K562 treated with DMSO at 1 percent for 12 hours (cell line): ENCODE data around the gene FANCL. TPM values are rescaled to one million over a fixed set of nuclear protein-coding genes. Genes with fewer than 3 reads are reported as not detected.

ENCODE experiments used
- total RNA-seq: library from RNA; unstranded; fragments of 300-600 nt; gene quantifications from 2 replicates; pipeline ENCODE4 v1.2.3, GENCODE V29; 2022; ENCODE audit not compliant: insufficient read depth

The FANCL gene
- 16.6 and 29.1 TPM in 2 replicates for total RNA-seq

GRCh38 chr2:58240670-58241545 is at the start of gene FANCL:
Gene FANCL (minus strand): TSS chr2:58241325. CDS start chr2:58241313, 12 bp downstream.

Other genes starting within 250 kb of the FANCL start
- 10.5 and 27.8 TPM in 2 replicates for gene VRK2, start 194.5 kb downstream of the FANCL start, total RNA-seq